ENCODE data around the gene PLPP2. TPM values are rescaled to one million over a fixed set of nuclear protein-coding genes. Genes with fewer than 3 reads are reported as not detected.
A peak's percentile ranks its signal among the peaks of the same experiment; 100 is the strongest.

PLPP2 gene
- total RNA-seq (2021; ENCODE audit: unreplicated experiment) (67.0 TPM), Bru-seq, nascent RNA (percentile 70 among the genes with signal in this experiment), BruChase-seq, experiment 1, labeled RNA remaining after a 2-hour chase (percentile 76 among the genes with signal in this experiment), BruChase-seq, experiment 2, labeled RNA remaining after a 6-hour chase (percentile 83 among the genes with signal in this experiment)
- 130 TPM for polyA plus RNA-seq (2012; ENCODE audit: insufficient read length)
- long read RNA-seq, transcript PLPP2-203 (6 exons, 1,383 nt), result major isoform, 29 of 68 reads
- long read RNA-seq, transcript PLPP2-202 (6 exons, 1,397 nt), result minor isoform, 7 of 68 reads
- long read RNA-seq, partial matches to known transcripts, result 12 of 68 reads
- long read RNA-seq, other reads (novel, unspliced or antisense), result 18 of 68 reads

DNA sequence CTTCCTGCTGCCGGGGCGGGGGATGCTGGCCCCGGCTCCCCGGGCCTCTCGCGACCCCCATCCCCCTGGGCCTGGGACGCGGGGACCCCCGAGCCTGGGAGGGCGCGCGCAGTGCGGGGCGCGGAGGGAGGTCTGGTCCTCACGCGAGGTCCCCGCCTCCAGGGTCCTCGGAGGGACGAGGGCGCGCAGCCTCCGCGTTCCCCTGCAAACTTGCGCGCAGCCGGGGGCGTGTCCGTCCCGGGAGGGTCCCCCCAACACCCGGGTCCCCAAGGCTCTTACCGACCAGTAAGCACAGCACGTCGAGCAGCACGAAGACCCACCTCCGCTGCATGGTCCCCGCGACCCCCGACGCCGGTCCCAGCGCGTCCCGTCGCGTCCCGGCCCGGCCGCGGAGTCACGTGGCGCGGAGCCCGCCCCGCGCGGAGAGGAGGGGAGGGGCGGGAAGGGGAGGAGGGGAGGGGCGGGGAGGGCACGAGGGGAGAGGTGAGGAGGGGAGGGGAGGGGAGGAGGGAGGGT lies at the start of gene PLPP2:
TSS of gene PLPP2 (minus strand) at position 398 of the 516 bp plus-strand sequence. CDS start at position 331, 67 bp downstream.
- ChIA-PET CTCF (no interaction called here), POLR2A (no interaction called here)
- Histone ChIP-seq H3K36me3 (ENCODE audit: control insufficient read depth, insufficient read depth, low read length) (no peaks in the 10 kb centered on the region; the same call in 1 of the 2 replicates), H3K27me3 (ENCODE audit: control insufficient read depth, insufficient read depth, low read length) (no peaks in the 10 kb centered on the region), H3K4me3 (ENCODE audit: low read depth in 2 of 2, low read length in 2 of 2) (peak within 1 kb of the TSS; percentile 54 to 80), H3K9me3 (ENCODE audit: control insufficient read depth, insufficient read depth, low read depth, low read length) (no peaks in the 10 kb centered on the region), H3K4me1 (ENCODE audit: control insufficient read depth, insufficient read depth, low read length) (peaks cover 14% of the 10 kb centered on the region), H3K27ac (ENCODE audit: low read length) (peak within 1 kb of the TSS; percentile 90)
- intact Hi-C loops (cut with micrococcal nuclease; ENCODE audit: unreplicated experiment), result no loop called here
- ATAC-seq, result peak; percentile 23; the same call in 1 of the 2 replicates
- in situ Hi-C loops (cut with HindIII; ENCODE audit: low pct_unique_long_range_greater_than_20kb, low sequenced_read_pairs), result no loop called here
- no TSS peak for BruUV-seq (replicated peaks)
- no peak for TF ChIP-seq REST (IDR thresholded peaks at IDR 0.05; ENCODE audit: insufficient read depth in 1 of 2, low read depth in 2 of 2, low read length in 1 of 2)
- no peak for TF ChIP-seq POLR2AphosphoS5 (IDR thresholded peaks at IDR 0.05; ENCODE audit: low read depth, low read length)
- TF ChIP-seq, protein P1, sequence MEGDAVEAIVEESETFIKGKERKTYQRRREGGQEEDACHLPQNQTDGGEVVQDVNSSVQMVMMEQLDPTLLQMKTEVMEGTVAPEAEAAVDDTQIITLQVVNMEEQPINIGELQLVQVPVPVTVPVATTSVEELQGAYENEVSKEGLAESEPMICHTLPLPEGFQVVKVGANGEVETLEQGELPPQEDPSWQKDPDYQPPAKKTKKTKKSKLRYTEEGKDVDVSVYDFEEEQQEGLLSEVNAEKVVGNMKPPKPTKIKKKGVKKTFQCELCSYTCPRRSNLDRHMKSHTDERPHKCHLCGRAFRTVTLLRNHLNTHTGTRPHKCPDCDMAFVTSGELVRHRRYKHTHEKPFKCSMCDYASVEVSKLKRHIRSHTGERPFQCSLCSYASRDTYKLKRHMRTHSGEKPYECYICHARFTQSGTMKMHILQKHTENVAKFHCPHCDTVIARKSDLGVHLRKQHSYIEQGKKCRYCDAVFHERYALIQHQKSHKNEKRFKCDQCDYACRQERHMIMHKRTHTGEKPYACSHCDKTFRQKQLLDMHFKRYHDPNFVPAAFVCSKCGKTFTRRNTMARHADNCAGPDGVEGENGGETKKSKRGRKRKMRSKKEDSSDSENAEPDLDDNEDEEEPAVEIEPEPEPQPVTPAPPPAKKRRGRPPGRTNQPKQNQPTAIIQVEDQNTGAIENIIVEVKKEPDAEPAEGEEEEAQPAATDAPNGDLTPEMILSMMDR (IDR thresholded peaks at IDR 0.05), result no peak
- TF ChIP-seq TCF7L2 (IDR thresholded peaks at IDR 0.05; ENCODE audit: low read depth, low read length), result no peak
- TF ChIP-seq SIN3A (IDR thresholded peaks at IDR 0.05; ENCODE audit: borderline replicate concordance, insufficient read depth, low read depth, low read length), result no peak
- no peak for DNase-seq (ENCODE audit: low read depth, low spot score)

GRCh38 chr19:340620-341385 lies 49.6 kb upstream of the PLPP2 start:
- intact Hi-C loops (cut with micrococcal nuclease; ENCODE audit: unreplicated experiment), result no loop called here
- no TSS peak for BruUV-seq (replicated peaks)
- Histone ChIP-seq H3K4me1 (ENCODE audit: control insufficient read depth, insufficient read depth, low read length) (peaks cover 13% of the 10 kb centered on the region), H3K36me3 (ENCODE audit: control insufficient read depth, insufficient read depth, low read length) (peaks cover 3% of the 10 kb centered on the region; the same call in 1 of the 2 replicates), H3K9me3 (ENCODE audit: control insufficient read depth, insufficient read depth, low read depth, low read length) (no peaks in the 10 kb centered on the region), H3K4me3 (ENCODE audit: low read depth in 2 of 2, low read length in 2 of 2) (no peak overlapping the region), H3K27ac (ENCODE audit: low read length) (no peak overlapping the region), H3K27me3 (ENCODE audit: control insufficient read depth, insufficient read depth, low read length) (no peaks in the 10 kb centered on the region)
- ATAC-seq (no peak), DNase-seq (ENCODE audit: low read depth, low spot score) (no peak)
- CTCF ChIA-PET, result no interaction called here
- POLR2A ChIA-PET, result no interaction called here
- TF ChIP-seq POLR2AphosphoS5 (IDR thresholded peaks at IDR 0.05; ENCODE audit: low read depth, low read length) (no peak), REST (IDR thresholded peaks at IDR 0.05; ENCODE audit: insufficient read depth in 1 of 2, low read depth in 2 of 2, low read length in 1 of 2) (no peak), SIN3A (IDR thresholded peaks at IDR 0.05; ENCODE audit: borderline replicate concordance, insufficient read depth, low read depth, low read length) (no peak), TCF7L2 (IDR thresholded peaks at IDR 0.05; ENCODE audit: low read depth, low read length) (no peak)
- TF ChIP-seq, protein P1 (IDR thresholded peaks at IDR 0.05), result no peak
- in situ Hi-C loops (cut with HindIII; ENCODE audit: low pct_unique_long_range_greater_than_20kb, low sequenced_read_pairs), result no loop called here
